ENCODE results near the gene MICALL2.
A peak's percentile ranks its signal among the peaks of the same experiment; 100 is the strongest.
"Not testable (repeated sequence)": the region's sequence is repeated elsewhere in the genome, so short reads cannot be mapped to it uniquely, and the experiment has no call there.

The MICALL2 gene

GRCh38 chr7:1445341-1445740 is 13.9 kb downstream of the MICALL2 start:
- H3K36me3 ChIP-seq (ENCODE audit: control insufficient read depth in 1 of 2, insufficient read depth in 2 of 2, low read depth in 1 of 2, low read length in 2 of 2): peaks cover 29 to 88% of the 10 kb centered on the region in 2 experiments
- no peaks in the 10 kb centered on the region for H3K9me3 ChIP-seq (ENCODE audit: control insufficient read depth, low read length)
- H2AK5ac ChIP-seq (ENCODE audit: low read length, severe bottlenecking): no peak overlapping the region
- no peak overlapping the region for H4K8ac ChIP-seq (ENCODE audit: low read length)
- H3K4me2 ChIP-seq (ENCODE audit: low read length, poor library complexity, severe bottlenecking): no peak overlapping the region
- peaks cover 19% of the 10 kb centered on the region for H3K4me1 ChIP-seq (ENCODE audit: control insufficient read depth, insufficient read depth, low read depth, low read length)
- H3K23ac ChIP-seq (ENCODE audit: low read length in 2 of 2): no peak overlapping the region
- no peak overlapping the region for H3K18ac ChIP-seq (ENCODE audit: low read depth in 1 of 2, low read length in 2 of 2)
- H2AFZ ChIP-seq (ENCODE audit: low read depth, low read length): no peak overlapping the region
- no peak overlapping the region for H2BK12ac ChIP-seq (ENCODE audit: low read length in 2 of 2)
- no peak overlapping the region for H2BK120ac ChIP-seq (ENCODE audit: low read depth, low read length)
- peaks cover 26% of the 10 kb centered on the region for H3K79me1 ChIP-seq (replicated peaks; ENCODE audit: low read length, poor library complexity, severe bottlenecking)
- WGBS: 95% methylated on average over 21 of the region's 21 CpGs
- H2BK15ac ChIP-seq (ENCODE audit: low read depth, poor library complexity, severe bottlenecking): no peak overlapping the region
- H2BK5ac ChIP-seq (ENCODE audit: low read depth, low read length, poor library complexity, severe bottlenecking): no peak overlapping the region
- H4K91ac ChIP-seq (ENCODE audit: low read length): no peak overlapping the region
- DNase-seq: no peak
- no peaks in the 10 kb centered on the region for H3K27me3 ChIP-seq (ENCODE audit: control insufficient read depth in 1 of 2, insufficient read depth in 1 of 2, low read length in 2 of 2)
- H3K4me3 ChIP-seq (ENCODE audit: insufficient read depth in 1 of 2, low read depth in 1 of 2, low read length in 2 of 2): no peak overlapping the region
- H3K14ac ChIP-seq (ENCODE audit: low read length in 2 of 2): no peak overlapping the region
- H3K27ac ChIP-seq (ENCODE audit: low read length, poor library complexity, severe bottlenecking): no peak overlapping the region
- H3K4ac ChIP-seq (ENCODE audit: low read depth in 1 of 2, low read length in 2 of 2): no peak overlapping the region
- no peak overlapping the region for H3K9ac ChIP-seq (ENCODE audit: low read length)

- H2BK120ac ChIP-seq (ENCODE audit: low read depth, low read length): no peak overlapping the region
- H4K91ac ChIP-seq (ENCODE audit: low read length): no peak overlapping the region
- H3K18ac ChIP-seq (ENCODE audit: low read depth in 1 of 2, low read length in 2 of 2): no peak overlapping the region
- no peak for DNase-seq
- 94% methylated on average over 24 of the region's 24 CpGs for WGBS
- H4K8ac ChIP-seq (ENCODE audit: low read length): no peak overlapping the region
- H3K27ac ChIP-seq (ENCODE audit: low read length, poor library complexity, severe bottlenecking): no peak overlapping the region
- H3K4ac ChIP-seq (ENCODE audit: low read depth in 1 of 2, low read length in 2 of 2): no peak overlapping the region
- no peak overlapping the region for H2AFZ ChIP-seq (ENCODE audit: low read depth, low read length)
- no peak overlapping the region for H3K4me2 ChIP-seq (ENCODE audit: low read length, poor library complexity, severe bottlenecking)
- peaks cover 25% of the 10 kb centered on the region for H3K79me1 ChIP-seq (replicated peaks; ENCODE audit: low read length, poor library complexity, severe bottlenecking)
- H3K4me1 ChIP-seq (ENCODE audit: control insufficient read depth, insufficient read depth, low read depth, low read length): peaks cover 16% of the 10 kb centered on the region
- no peak overlapping the region for H3K9ac ChIP-seq (ENCODE audit: low read length)
- no peaks in the 10 kb centered on the region for H3K9me3 ChIP-seq (ENCODE audit: control insufficient read depth, low read length)
- no peak overlapping the region for H3K23ac ChIP-seq (ENCODE audit: low read length in 2 of 2)
- H3K36me3 ChIP-seq (ENCODE audit: control insufficient read depth in 1 of 2, insufficient read depth in 2 of 2, low read depth in 1 of 2, low read length in 2 of 2): peaks cover 33 to 90% of the 10 kb centered on the region in 2 experiments
- H3K4me3 ChIP-seq (ENCODE audit: insufficient read depth in 1 of 2, low read depth in 1 of 2, low read length in 2 of 2): no peak overlapping the region
- no peak overlapping the region for H2BK12ac ChIP-seq (ENCODE audit: low read length in 2 of 2)
- no peaks in the 10 kb centered on the region for H3K27me3 ChIP-seq (ENCODE audit: control insufficient read depth in 1 of 2, insufficient read depth in 1 of 2, low read length in 2 of 2)
- no peak overlapping the region for H3K14ac ChIP-seq (ENCODE audit: low read length in 2 of 2)
- H2BK15ac ChIP-seq (ENCODE audit: low read depth, poor library complexity, severe bottlenecking): no peak overlapping the region
- H2AK5ac ChIP-seq (ENCODE audit: low read length, severe bottlenecking): no peak overlapping the region
- no peak overlapping the region for H2BK5ac ChIP-seq (ENCODE audit: low read depth, low read length, poor library complexity, severe bottlenecking)
Measured at GRCh38 chr7:1444925-1445322, 14.3 kb downstream of the MICALL2 start.

GRCh38 chr7:1444214-1444924 is 14.9 kb downstream of the MICALL2 start:
- Histone ChIP-seq H3K4me2 (ENCODE audit: low read length, poor library complexity, severe bottlenecking) (no peak overlapping the region), H3K9ac (ENCODE audit: low read length) (no peak overlapping the region), H3K79me1 (replicated peaks; ENCODE audit: low read length, poor library complexity, severe bottlenecking) (peaks cover 20% of the 10 kb centered on the region), H4K8ac (ENCODE audit: low read length) (no peak overlapping the region), H2AK5ac (ENCODE audit: low read length, severe bottlenecking) (no peak overlapping the region), H3K36me3 (ENCODE audit: control insufficient read depth in 1 of 2, insufficient read depth in 2 of 2, low read depth in 1 of 2, low read length in 2 of 2) (peaks cover 37 to 90% of the 10 kb centered on the region in 2 experiments), H3K27me3 (ENCODE audit: control insufficient read depth in 1 of 2, insufficient read depth in 1 of 2, low read length in 2 of 2) (no peaks in the 10 kb centered on the region), H3K4me1 (ENCODE audit: control insufficient read depth, insufficient read depth, low read depth, low read length) (peaks cover 11% of the 10 kb centered on the region), H4K91ac (ENCODE audit: low read length) (no peak overlapping the region), H3K14ac (ENCODE audit: low read length in 2 of 2) (no peak overlapping the region), H2BK15ac (ENCODE audit: low read depth, poor library complexity, severe bottlenecking) (no peak overlapping the region), H3K9me3 (ENCODE audit: control insufficient read depth, low read length) (no peaks in the 10 kb centered on the region), H3K23ac (ENCODE audit: low read length in 2 of 2) (no peak overlapping the region), H2AFZ (ENCODE audit: low read depth, low read length) (no peak overlapping the region), H2BK120ac (ENCODE audit: low read depth, low read length) (no peak overlapping the region), H2BK5ac (ENCODE audit: low read depth, low read length, poor library complexity, severe bottlenecking) (no peak overlapping the region), H3K27ac (ENCODE audit: low read length, poor library complexity, severe bottlenecking) (no peak overlapping the region), H3K4me3 (ENCODE audit: insufficient read depth in 1 of 2, low read depth in 1 of 2, low read length in 2 of 2) (no peak overlapping the region), H2BK12ac (ENCODE audit: low read length in 2 of 2) (no peak overlapping the region), H3K4ac (ENCODE audit: low read depth in 1 of 2, low read length in 2 of 2) (no peak overlapping the region), H3K18ac (ENCODE audit: low read depth in 1 of 2, low read length in 2 of 2) (no peak overlapping the region)
- WGBS: 96% methylated on average over 29 of the region's 45 CpGs
- no peak for DNase-seq

- H3K4me1 ChIP-seq (ENCODE audit: control insufficient read depth, insufficient read depth, low read depth, low read length): peaks cover 13% of the 10 kb centered on the region
- H2BK15ac ChIP-seq (ENCODE audit: low read depth, poor library complexity, severe bottlenecking); H3K27ac ChIP-seq (ENCODE audit: low read length, poor library complexity, severe bottlenecking); H3K4ac ChIP-seq (ENCODE audit: low read depth in 1 of 2, low read length in 2 of 2); H3K14ac ChIP-seq (ENCODE audit: low read length in 2 of 2); H2AFZ ChIP-seq (ENCODE audit: low read depth, low read length); H2BK5ac ChIP-seq (ENCODE audit: low read depth, low read length, poor library complexity, severe bottlenecking); H3K18ac ChIP-seq (ENCODE audit: low read depth in 1 of 2, low read length in 2 of 2); H3K4me3 ChIP-seq (ENCODE audit: insufficient read depth in 1 of 2, low read depth in 1 of 2, low read length in 2 of 2); H2BK12ac ChIP-seq (ENCODE audit: low read length in 2 of 2); H3K27me3 ChIP-seq (ENCODE audit: control insufficient read depth in 1 of 2, insufficient read depth in 1 of 2, low read length in 2 of 2); H3K23ac ChIP-seq (ENCODE audit: low read length in 2 of 2); H2BK120ac ChIP-seq (ENCODE audit: low read depth, low read length); DNase-seq; H4K91ac ChIP-seq (ENCODE audit: low read length); H2AK5ac ChIP-seq (ENCODE audit: low read length, severe bottlenecking); H3K9me3 ChIP-seq (ENCODE audit: control insufficient read depth, low read length); H3K9ac ChIP-seq (ENCODE audit: low read length); H3K4me2 ChIP-seq (ENCODE audit: low read length, poor library complexity, severe bottlenecking): not testable (repeated sequence)
- peak overlapping the region; percentile 29 for H4K8ac ChIP-seq (ENCODE audit: low read length)
- H3K36me3 ChIP-seq (ENCODE audit: control insufficient read depth in 1 of 2, insufficient read depth in 2 of 2, low read depth in 1 of 2, low read length in 2 of 2): peaks cover 43 to 92% of the 10 kb centered on the region in 2 experiments
- WGBS: 93% methylated on average over 10 of the region's 42 CpGs
- H3K79me1 ChIP-seq (replicated peaks; ENCODE audit: low read length, poor library complexity, severe bottlenecking): peaks cover 17% of the 10 kb centered on the region
Measured at GRCh38 chr7:1443587-1444200, 15.6 kb downstream of the MICALL2 start.

All from mesenchymal stem cell (in vitro differentiated cells and primary cell).